ENCODE measurements around the gene HIBADH. TPM values are rescaled to one million over a fixed set of nuclear protein-coding genes. Genes with fewer than 3 reads are reported as not detected.

HIBADH gene
- total and polyA plus RNA-seq, 9 of the 15 experiments (the other 6 are each of a cell fraction or from before 2014, with no cell fraction given), result 10.7 to 67.8 (median 36.9) TPM

- TF ChIP-seq KLF16 (IDR thresholded peaks at IDR 0.05), result no peak
- Histone ChIP-seq H3K4me2 (ENCODE audit: insufficient read depth, low read length) (no peak overlapping the region), H3K9me1 (ENCODE audit: control insufficient read depth, insufficient read depth, low read length) (no peaks in the 10 kb centered on the region), H3K36me3 (ENCODE audit: control insufficient read depth, insufficient read depth, low read length) (peaks cover 33% of the 10 kb centered on the region), H3K27ac (ENCODE audit: extremely low read depth, low read depth, low read length) (no peak overlapping the region), H3K4me1 (replicated peaks in 1 of 2; ENCODE audit: control insufficient read depth in 2 of 2, insufficient read depth in 2 of 2, low read length in 2 of 2) (no peaks in the 10 kb centered on the region), H3K27me3 (ENCODE audit: control insufficient read depth in 2 of 2, insufficient read depth in 2 of 2, low read length in 2 of 2) (no peaks in the 10 kb centered on the region), H3K9ac (ENCODE audit: insufficient read depth in 1 of 2, low read depth in 2 of 2, low read length in 2 of 2) (no peak overlapping the region), H4K20me1 (replicated peaks; ENCODE audit: control insufficient read depth, insufficient read depth, low read length) (no peaks in the 10 kb centered on the region), H3K4me3 (no peak overlapping the region), H2AFZ (ENCODE audit: low read depth, low read length) (no peak overlapping the region), H3K79me2 (ENCODE audit: control insufficient read depth, insufficient read depth, low read length) (peaks cover 3% of the 10 kb centered on the region; the same call in 1 of the 3 replicates), H3K9me3 (replicated peaks; ENCODE audit: control insufficient read depth, insufficient read depth, low read depth, low read length) (no peaks in the 10 kb centered on the region)
- intact Hi-C loops (cut with micrococcal nuclease), result no loop called here
- in situ Hi-C loops (cut with MboI), result no loop called here
- no TSS peak for BruUV-seq (replicated peaks)
- ATAC-seq (no peak), FAIRE-seq (no peak), DNase-seq (ENCODE audit: extremely low read depth in 1 of 4, low spot score in 3 of 4) (no peak)
- ChIA-PET POLR2A (interaction anchor here (1.6 kb wide), 1 partner anchor 19 kb away, joined by 3 read pairs; no protein-coding TSS in a partner anchor), CTCF (ENCODE audit: low intra/inter-chr PET ratio) (no interaction called here)
Measured at GRCh38 chr7:27651702-27652101, 11.0 kb downstream of the HIBADH start.

- WGBS (ENCODE audit: insufficient coverage, low coverage, missing lambda C conversion rate), result 95% methylated on average over 4 of the region's 4 CpGs
- ATAC-seq (no peak), DNase-seq (ENCODE audit: extremely low read depth in 1 of 4, low spot score in 3 of 4) (no peak), FAIRE-seq (no peak)
- peaks cover 31% of the 10 kb centered on the region for H3K36me3 ChIP-seq (ENCODE audit: control insufficient read depth, insufficient read depth, low read length)
- intact Hi-C loops (cut with micrococcal nuclease) (no loop called here), in situ Hi-C loops (cut with MboI) (no loop called here)
- POLR2A ChIA-PET, result no interaction called here
- H3K79me2 ChIP-seq (ENCODE audit: control insufficient read depth, insufficient read depth, low read length), result peaks cover 2% of the 10 kb centered on the region; the same call in 1 of the 3 replicates
- no peak overlapping the region for H3K27ac ChIP-seq (ENCODE audit: extremely low read depth, low read depth, low read length)
- H3K4me2 ChIP-seq (ENCODE audit: insufficient read depth, low read length), result no peak overlapping the region
- H3K9me3 ChIP-seq (replicated peaks; ENCODE audit: control insufficient read depth, insufficient read depth, low read depth, low read length), result no peaks in the 10 kb centered on the region
- H3K9ac ChIP-seq (ENCODE audit: insufficient read depth in 1 of 2, low read depth in 2 of 2, low read length in 2 of 2), result no peak overlapping the region
- TF ChIP-seq SMARCB1 (IDR thresholded peaks at IDR 0.05; ENCODE audit: insufficient read length, low read depth) (no peak), TCF7 (IDR thresholded peaks at IDR 0.05; ENCODE audit: borderline replicate concordance) (no peak), ETV6 (IDR thresholded peaks at IDR 0.05; ENCODE audit: borderline replicate concordance in 1 of 2, low read depth in 2 of 2, low read length in 1 of 2) (no peak), ETV6 (CRISPR knock-in tag; IDR thresholded peaks at IDR 0.05; ENCODE audit: borderline replicate concordance) (no peak), HEY1 (CRISPR knock-in tag; IDR thresholded peaks at IDR 0.05; ENCODE audit: borderline replicate concordance) (no peak), KDM2B (CRISPR knock-in tag; IDR thresholded peaks at IDR 0.05) (no peak), L3MBTL2 (IDR thresholded peaks at IDR 0.05) (no peak), ZNF395 (CRISPR knock-in tag; IDR thresholded peaks at IDR 0.05) (no peak), ZNF695 (CRISPR knock-in tag; IDR thresholded peaks at IDR 0.05) (no peak)
- TF ChIP-seq, protein P1, sequence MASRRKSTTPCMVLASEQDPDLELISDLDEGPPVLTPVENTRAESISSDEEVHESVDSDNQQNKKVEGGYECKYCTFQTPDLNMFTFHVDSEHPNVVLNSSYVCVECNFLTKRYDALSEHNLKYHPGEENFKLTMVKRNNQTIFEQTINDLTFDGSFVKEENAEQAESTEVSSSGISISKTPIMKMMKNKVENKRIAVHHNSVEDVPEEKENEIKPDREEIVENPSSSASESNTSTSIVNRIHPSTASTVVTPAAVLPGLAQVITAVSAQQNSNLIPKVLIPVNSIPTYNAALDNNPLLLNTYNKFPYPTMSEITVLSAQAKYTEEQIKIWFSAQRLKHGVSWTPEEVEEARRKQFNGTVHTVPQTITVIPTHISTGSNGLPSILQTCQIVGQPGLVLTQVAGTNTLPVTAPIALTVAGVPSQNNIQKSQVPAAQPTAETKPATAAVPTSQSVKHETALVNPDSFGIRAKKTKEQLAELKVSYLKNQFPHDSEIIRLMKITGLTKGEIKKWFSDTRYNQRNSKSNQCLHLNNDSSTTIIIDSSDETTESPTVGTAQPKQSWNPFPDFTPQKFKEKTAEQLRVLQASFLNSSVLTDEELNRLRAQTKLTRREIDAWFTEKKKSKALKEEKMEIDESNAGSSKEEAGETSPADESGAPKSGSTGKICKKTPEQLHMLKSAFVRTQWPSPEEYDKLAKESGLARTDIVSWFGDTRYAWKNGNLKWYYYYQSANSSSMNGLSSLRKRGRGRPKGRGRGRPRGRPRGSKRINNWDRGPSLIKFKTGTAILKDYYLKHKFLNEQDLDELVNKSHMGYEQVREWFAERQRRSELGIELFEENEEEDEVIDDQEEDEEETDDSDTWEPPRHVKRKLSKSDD (conservative IDR thresholded peaks at IDR 0.05; ENCODE audit: low read length), result no peak
- H3K9me1 ChIP-seq (ENCODE audit: control insufficient read depth, insufficient read depth, low read length), result no peaks in the 10 kb centered on the region
- H4K20me1 ChIP-seq (replicated peaks; ENCODE audit: control insufficient read depth, insufficient read depth, low read length), result no peaks in the 10 kb centered on the region
- no TSS peak for BruUV-seq (replicated peaks)
- H3K4me1 ChIP-seq (replicated peaks in 1 of 2; ENCODE audit: control insufficient read depth in 2 of 2, insufficient read depth in 2 of 2, low read length in 2 of 2), result no peaks in the 10 kb centered on the region
- H3K4me3 ChIP-seq, result no peak overlapping the region
- H2AFZ ChIP-seq (ENCODE audit: low read depth, low read length), result no peak overlapping the region
- H3K27me3 ChIP-seq (ENCODE audit: control insufficient read depth in 2 of 2, insufficient read depth in 2 of 2, low read length in 2 of 2), result no peaks in the 10 kb centered on the region
- CTCF ChIA-PET (ENCODE audit: low intra/inter-chr PET ratio), result no interaction called here
Measured at GRCh38 chr7:27650283-27650682, 12.4 kb downstream of the HIBADH start.
